Karpas-422 (cell line): ENCODE data around the gene TTLL1. TPM values are rescaled to one million over a fixed set of nuclear protein-coding genes. Genes with fewer than 3 reads are reported as not detected.

Experiments
- DNase-seq: peaks from one replicate; pipeline ENCODE4 v3.0.0-alpha.2; 2015
- H2AFZ ChIP-seq: fragments of 200-600 bp; sonication (generic); 2 replicates; pipeline ENCODE4 v1.6.1; 2014; ENCODE audit warnings: antibody characterized with exemption, low read length, mixed read lengths
- H3K27ac ChIP-seq: fragments of 200-600 bp; sonication (generic); 2 replicates; pipeline ENCODE4 v1.5.1; 2014; ENCODE audit warnings: mild to moderate bottlenecking, low read length, moderate library complexity
- H3K27me3 ChIP-seq: fragments of 200-600 bp; sonication (generic); 2 replicates; pipeline ENCODE4 v1.6.1; 2014; ENCODE audit warnings: low read length, mixed read lengths
- H3K36me3 ChIP-seq: fragments of 200-600 bp; sonication (generic); 2 replicates; pipeline ENCODE4 v1.6.1; 2014; ENCODE audit warnings: low read length, mixed read lengths; ENCODE audit not compliant: insufficient read depth
- H3K4me1 ChIP-seq: fragments of 200-600 bp; sonication (generic); 2 replicates; pipeline ENCODE4 v1.6.1; 2014; ENCODE audit warnings: mild to moderate bottlenecking, low read length, mixed read lengths
- H3K4me2 ChIP-seq: fragments of 200-600 bp; sonication (generic); 2 replicates; pipeline ENCODE4 v1.6.1; 2014; ENCODE audit warnings: low read length, low read depth, mild to moderate bottlenecking; ENCODE audit not compliant: poor library complexity, severe bottlenecking
- H3K4me3 ChIP-seq: fragments of 200-600 bp; sonication (generic); 2 replicates; pipeline ENCODE4 v1.5.1; 2014; ENCODE audit warnings: mild to moderate bottlenecking, antibody characterized with exemption, low read length, mixed read lengths
- H3K79me2 ChIP-seq: fragments of 200-600 bp; sonication (generic); 2 replicates; pipeline ENCODE4 v1.6.1; 2014; ENCODE audit warnings: mild to moderate bottlenecking, low read length, mixed read lengths
- H3K9ac ChIP-seq: fragments of 200-600 bp; sonication (generic); 2 replicates; pipeline ENCODE4 v1.6.0; 2014; ENCODE audit warnings: low read length
- H3K9me2 ChIP-seq: fragments of 200-600 bp; sonication (generic), shearing (Covaris generic); replicated peaks from 2 replicates; pipeline ENCODE4 v1.6.0; 2014; ENCODE audit warnings: mild to moderate bottlenecking, low read length, moderate library complexity; ENCODE audit not compliant: insufficient read depth
- H3K9me3 ChIP-seq: fragments of 300-700, 200-600 bp; sonication (generic); 2 replicates; pipeline ENCODE4 v1.6.1; 2014; ENCODE audit warnings: low read length, mixed read lengths
- H4K20me1 ChIP-seq: fragments of 200-600 bp; sonication (generic); 2 replicates; pipeline ENCODE4 v1.6.1; 2014; ENCODE audit warnings: mild to moderate bottlenecking, antibody characterized with exemption, low read length, low read depth; ENCODE audit not compliant: insufficient read depth
- total RNA-seq: library from RNA; depleted of rRNA; stranded (reverse); fragments of >200 nt; shearing (Covaris generic); gene quantifications from 2 replicates; pipeline ENCODE4 v1.2.3, GENCODE V29; 2014; ENCODE audit warnings: low replicate concordance

The TTLL1 gene
- total RNA-seq, 1 experiment from 2014 or later, result 0.97 TPM

DNA sequence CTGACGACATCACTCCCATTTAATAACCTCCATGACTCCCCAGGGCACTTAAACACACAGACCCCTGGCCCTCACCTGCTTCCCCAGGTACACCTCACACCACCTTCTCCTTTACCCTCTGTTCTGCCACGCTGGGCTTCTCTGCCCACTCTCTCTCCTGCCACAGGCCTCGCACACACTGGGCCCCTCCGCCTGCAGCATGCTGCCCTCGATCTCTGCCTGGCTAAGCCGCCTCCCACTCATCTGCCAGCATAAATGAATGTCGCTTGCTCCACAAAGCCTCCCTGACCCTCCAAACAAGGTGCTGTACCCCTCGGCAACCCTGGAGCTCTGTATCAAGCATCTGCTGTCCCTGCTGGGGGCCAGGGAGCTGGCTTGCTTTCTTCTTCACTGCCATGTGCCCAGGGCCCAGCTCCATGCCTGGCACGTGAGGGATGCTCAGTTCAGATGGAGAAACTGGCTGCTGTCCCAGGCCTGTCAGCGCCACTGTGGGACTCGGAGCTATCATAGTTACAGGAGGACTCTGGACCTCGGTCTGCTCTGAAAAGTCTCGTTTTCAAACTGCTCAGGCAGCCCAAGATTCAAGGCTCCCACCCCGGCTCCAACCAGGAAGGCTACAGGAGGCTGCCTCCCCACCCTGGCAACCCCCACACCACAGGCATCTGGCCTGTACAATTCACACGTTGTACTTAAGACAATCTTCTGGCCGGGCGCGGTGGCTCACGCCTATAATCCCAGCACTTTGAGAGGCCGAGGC, 11.9 kb downstream of the TTLL1 start:
- H3K4me1 ChIP-seq, result no peaks in the 10 kb centered on the region
- H2AFZ ChIP-seq, result no peak overlapping the region
- no peaks in the 10 kb centered on the region for H3K9me3 ChIP-seq
- no peaks in the 10 kb centered on the region for H3K36me3 ChIP-seq
- no peak overlapping the region for H3K27ac ChIP-seq
- no peak overlapping the region for H3K4me3 ChIP-seq
- H3K4me2 ChIP-seq, result no peak overlapping the region
- no peak for DNase-seq
- H3K9ac ChIP-seq, result no peak overlapping the region
- no peaks in the 10 kb centered on the region for H3K27me3 ChIP-seq
- no peaks in the 10 kb centered on the region for H3K79me2 ChIP-seq
- no peaks in the 10 kb centered on the region for H3K9me2 ChIP-seq
- H4K20me1 ChIP-seq, result no peaks in the 10 kb centered on the region

DNA sequence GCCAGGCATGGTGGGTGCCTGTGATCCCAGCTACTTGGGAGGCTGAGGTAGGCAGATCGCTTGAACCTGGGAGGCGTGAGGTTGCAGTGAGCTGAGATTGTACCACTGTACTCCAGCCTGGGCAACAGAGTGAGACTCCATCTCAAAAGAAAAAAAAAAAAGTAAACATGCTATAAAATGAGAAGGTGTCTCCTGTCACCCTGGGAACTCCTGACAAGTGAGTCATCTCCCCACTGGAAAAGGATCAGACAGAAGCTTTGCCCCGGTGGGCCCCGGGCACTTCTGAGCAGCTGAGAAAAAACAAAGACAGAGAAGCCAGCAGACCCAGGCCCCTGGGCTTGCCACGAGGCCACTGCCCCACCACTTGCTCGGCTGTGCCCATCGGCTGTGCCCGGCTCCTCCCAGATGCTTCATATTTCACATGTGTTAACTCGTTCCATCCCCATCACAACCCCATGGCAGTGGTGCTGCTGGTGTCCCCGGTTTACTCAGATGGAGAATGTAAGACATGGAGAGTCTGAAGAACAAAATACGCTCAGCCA, 22.3 kb downstream of the TTLL1 start:
- no peak overlapping the region for H3K27ac ChIP-seq
- no peaks in the 10 kb centered on the region for H3K27me3 ChIP-seq
- no peaks in the 10 kb centered on the region for H3K4me1 ChIP-seq
- H3K9me3 ChIP-seq, result no peaks in the 10 kb centered on the region
- H3K4me3 ChIP-seq, result no peak overlapping the region
- H3K9ac ChIP-seq, result no peak overlapping the region
- DNase-seq, result no peak
- no peak overlapping the region for H2AFZ ChIP-seq
- no peaks in the 10 kb centered on the region for H3K79me2 ChIP-seq
- no peaks in the 10 kb centered on the region for H3K9me2 ChIP-seq
- no peaks in the 10 kb centered on the region for H3K36me3 ChIP-seq
- no peak overlapping the region for H3K4me2 ChIP-seq
- no peaks in the 10 kb centered on the region for H4K20me1 ChIP-seq

DNA sequence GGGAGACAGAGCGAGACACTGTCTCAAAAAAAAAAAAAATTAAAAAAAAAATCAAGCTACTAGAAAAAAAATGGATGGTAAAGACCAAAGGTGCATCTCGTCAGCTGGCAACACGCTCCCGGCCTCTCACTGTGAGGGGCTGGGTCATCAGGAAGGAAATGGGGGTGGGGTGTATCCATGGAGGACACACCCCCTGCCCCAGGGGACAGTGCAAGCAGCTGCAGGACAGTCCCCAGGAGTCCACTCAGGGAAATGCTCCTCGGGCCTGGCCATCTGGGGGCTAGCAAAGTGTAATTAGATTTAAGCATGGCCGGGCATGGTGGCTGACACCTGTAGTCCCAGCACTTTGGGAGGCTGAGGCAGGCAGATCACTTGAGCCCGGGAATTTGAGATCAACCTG, 23.1 kb downstream of the TTLL1 start:
- no peak overlapping the region for H3K4me2 ChIP-seq
- H3K9ac ChIP-seq, result no peak overlapping the region
- H2AFZ ChIP-seq, result no peak overlapping the region
- no peaks in the 10 kb centered on the region for H3K9me3 ChIP-seq
- no peaks in the 10 kb centered on the region for H4K20me1 ChIP-seq
- H3K36me3 ChIP-seq, result no peaks in the 10 kb centered on the region
- H3K4me3 ChIP-seq, result no peak overlapping the region
- H3K9me2 ChIP-seq, result no peaks in the 10 kb centered on the region
- H3K27me3 ChIP-seq, result no peaks in the 10 kb centered on the region
- H3K79me2 ChIP-seq, result no peaks in the 10 kb centered on the region
- DNase-seq, result no peak
- H3K27ac ChIP-seq, result no peak overlapping the region
- no peaks in the 10 kb centered on the region for H3K4me1 ChIP-seq

DNA sequence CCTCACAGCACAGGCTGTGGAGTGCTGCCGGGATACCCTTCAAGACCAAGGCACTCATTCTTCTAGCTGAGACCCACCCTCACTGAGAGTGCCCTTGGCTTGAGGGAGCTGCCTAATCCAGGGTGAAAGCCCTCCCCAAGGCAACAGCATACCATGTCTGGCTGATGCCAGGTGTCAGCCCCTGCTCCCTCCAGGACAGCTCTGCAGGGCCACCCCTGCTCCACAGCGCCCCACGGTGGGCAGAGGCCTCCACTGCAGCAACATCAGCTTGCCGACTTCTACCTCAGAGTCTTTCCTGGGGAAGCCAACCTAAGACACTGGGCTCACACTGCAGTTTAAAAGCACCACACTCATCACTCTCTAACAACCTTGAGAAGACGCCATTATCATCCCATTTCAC, 29.0 kb downstream of the TTLL1 start:
- no peaks in the 10 kb centered on the region for H3K79me2 ChIP-seq
- H3K27me3 ChIP-seq, result no peaks in the 10 kb centered on the region
- no peaks in the 10 kb centered on the region for H3K36me3 ChIP-seq
- no peak overlapping the region for H3K4me3 ChIP-seq
- H3K9ac ChIP-seq, result no peak overlapping the region
- no peaks in the 10 kb centered on the region for H3K9me2 ChIP-seq
- no peaks in the 10 kb centered on the region for H3K4me1 ChIP-seq
- H3K27ac ChIP-seq, result no peak overlapping the region
- H3K4me2 ChIP-seq, result no peak overlapping the region
- no peaks in the 10 kb centered on the region for H3K9me3 ChIP-seq
- DNase-seq, result peak; percentile 74
- H2AFZ ChIP-seq, result no peak overlapping the region
- no peaks in the 10 kb centered on the region for H4K20me1 ChIP-seq

DNA sequence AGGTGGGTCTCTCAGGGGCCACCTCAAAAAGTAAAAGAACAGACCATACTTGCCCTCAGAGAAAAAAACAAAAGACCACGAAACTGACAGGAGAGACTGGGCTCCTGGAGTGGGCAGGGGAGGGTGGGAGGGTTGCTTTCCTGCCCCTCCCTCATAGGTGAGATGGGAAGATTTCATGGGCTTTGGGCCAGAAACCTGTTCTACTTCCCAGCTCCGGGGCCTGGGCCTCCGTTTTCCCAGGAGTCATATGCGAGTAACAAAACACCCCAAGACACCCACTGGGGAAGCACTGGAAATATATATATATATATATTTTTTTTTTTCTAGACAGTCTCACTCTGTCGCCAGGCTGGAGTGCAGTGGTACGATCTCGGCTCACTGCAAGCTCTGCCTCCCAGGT, 31.6 kb downstream of the TTLL1 start:
- H3K4me2 ChIP-seq, result no peak overlapping the region
- H3K36me3 ChIP-seq, result no peaks in the 10 kb centered on the region
- H3K27ac ChIP-seq, result no peak overlapping the region
- H3K27me3 ChIP-seq, result no peaks in the 10 kb centered on the region
- no peaks in the 10 kb centered on the region for H3K4me1 ChIP-seq
- no peaks in the 10 kb centered on the region for H3K79me2 ChIP-seq
- DNase-seq, result no peak
- H2AFZ ChIP-seq, result no peak overlapping the region
- H3K9me2 ChIP-seq, result no peaks in the 10 kb centered on the region
- no peaks in the 10 kb centered on the region for H3K9me3 ChIP-seq
- H3K4me3 ChIP-seq, result no peak overlapping the region
- no peaks in the 10 kb centered on the region for H4K20me1 ChIP-seq
- H3K9ac ChIP-seq, result no peak overlapping the region

DNA sequence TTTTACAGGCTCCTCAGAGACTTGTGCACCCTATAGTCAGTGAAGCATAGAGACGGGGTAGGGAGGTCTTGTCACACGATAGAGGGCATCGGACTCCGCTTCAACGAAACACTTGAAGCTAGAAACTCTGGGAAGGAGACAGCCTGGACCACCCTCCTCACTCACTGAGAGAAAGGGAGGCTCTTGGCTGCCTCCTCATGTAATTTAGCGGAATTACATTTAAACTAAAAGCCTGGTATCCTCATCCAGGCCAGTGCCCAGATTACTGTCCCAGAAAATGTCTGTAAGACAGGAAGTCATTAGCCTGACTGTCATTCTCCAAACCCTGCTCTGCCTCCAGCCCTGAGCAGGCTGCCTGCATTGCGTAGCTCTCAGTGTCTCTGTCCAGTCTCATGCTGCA, 36.0 kb downstream of the TTLL1 start:
- no peaks in the 10 kb centered on the region for H3K9me2 ChIP-seq
- H3K4me2 ChIP-seq, result no peak overlapping the region
- no peak overlapping the region for H3K4me3 ChIP-seq
- no peaks in the 10 kb centered on the region for H3K9me3 ChIP-seq
- H4K20me1 ChIP-seq, result no peaks in the 10 kb centered on the region
- H3K79me2 ChIP-seq, result no peaks in the 10 kb centered on the region
- no peak overlapping the region for H3K27ac ChIP-seq
- no peaks in the 10 kb centered on the region for H3K27me3 ChIP-seq
- H3K36me3 ChIP-seq, result no peaks in the 10 kb centered on the region
- H2AFZ ChIP-seq, result no peak overlapping the region
- H3K9ac ChIP-seq, result no peak overlapping the region
- no peaks in the 10 kb centered on the region for H3K4me1 ChIP-seq
- no peak for DNase-seq

DNA sequence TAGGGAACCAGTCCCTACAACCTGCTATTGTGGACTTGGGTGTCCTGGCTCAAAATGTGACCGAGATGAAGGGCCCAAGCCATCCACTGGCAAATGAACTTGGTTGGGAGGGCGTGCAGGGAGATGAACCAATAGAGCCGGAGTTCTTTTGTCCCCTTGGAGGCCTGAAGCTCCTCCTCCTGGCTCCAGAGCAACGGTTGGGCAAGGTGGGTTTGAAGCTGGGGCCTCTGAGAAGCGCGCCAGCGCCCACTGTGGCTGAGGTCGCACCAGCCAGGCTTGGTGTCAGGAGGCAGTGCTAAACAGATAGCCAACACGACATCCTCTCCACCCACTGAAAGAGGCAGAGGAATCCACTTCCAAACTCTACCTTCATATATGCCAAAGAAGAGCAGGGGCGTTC, 38.2 kb downstream of the TTLL1 start:
- H3K9me3 ChIP-seq, result no peaks in the 10 kb centered on the region
- H3K79me2 ChIP-seq, result no peaks in the 10 kb centered on the region
- no peaks in the 10 kb centered on the region for H3K27me3 ChIP-seq
- no peaks in the 10 kb centered on the region for H3K36me3 ChIP-seq
- no peak for DNase-seq
- H3K9ac ChIP-seq, result no peak overlapping the region
- H2AFZ ChIP-seq, result no peak overlapping the region
- no peaks in the 10 kb centered on the region for H3K4me1 ChIP-seq
- no peak overlapping the region for H3K4me3 ChIP-seq
- no peak overlapping the region for H3K27ac ChIP-seq
- no peaks in the 10 kb centered on the region for H4K20me1 ChIP-seq
- no peaks in the 10 kb centered on the region for H3K9me2 ChIP-seq
- no peak overlapping the region for H3K4me2 ChIP-seq

DNA sequence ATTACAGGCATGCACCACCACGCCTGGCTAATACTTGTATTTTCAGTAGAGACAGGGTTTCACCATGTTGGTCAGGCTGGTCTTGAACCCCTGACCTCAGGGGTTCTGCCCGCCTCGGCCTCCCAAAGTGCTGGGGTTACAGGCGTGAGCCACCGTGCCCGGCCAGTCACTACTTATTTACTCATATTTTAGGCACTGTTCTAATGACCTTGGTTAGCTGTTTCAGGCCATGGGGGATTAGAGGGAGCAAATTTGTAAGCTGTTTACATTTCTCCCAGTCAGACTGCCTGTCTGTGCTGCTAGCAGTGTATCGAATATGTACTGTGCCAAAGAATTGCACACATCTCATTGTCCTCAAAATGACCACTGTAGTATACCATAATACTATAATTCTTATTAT, 41.6 kb downstream of the TTLL1 start:
- Histone ChIP-seq H3K36me3 (no peaks in the 10 kb centered on the region), H3K27me3 (no peaks in the 10 kb centered on the region), H3K4me2 (no peak overlapping the region), H3K9me2 (no peaks in the 10 kb centered on the region), H4K20me1 (no peaks in the 10 kb centered on the region), H3K79me2 (no peaks in the 10 kb centered on the region), H2AFZ (no peak overlapping the region), H3K9ac (no peak overlapping the region), H3K27ac (no peak overlapping the region), H3K4me3 (no peak overlapping the region), H3K9me3 (no peaks in the 10 kb centered on the region), H3K4me1 (no peaks in the 10 kb centered on the region)
- DNase-seq, result no peak
